ENCODE measurements around the gene NCOA5. TPM values are rescaled to one million over a fixed set of nuclear protein-coding genes. Genes with fewer than 3 reads are reported as not detected.
A peak's percentile ranks its signal among the peaks of the same experiment; 100 is the strongest.

Gene NCOA5
- total and polyA plus RNA-seq, 9 of the 15 experiments (the other 6 are each of a cell fraction or from before 2014, with no cell fraction given), result 3.9 to 22.8 (median 13.8) TPM

DNA sequence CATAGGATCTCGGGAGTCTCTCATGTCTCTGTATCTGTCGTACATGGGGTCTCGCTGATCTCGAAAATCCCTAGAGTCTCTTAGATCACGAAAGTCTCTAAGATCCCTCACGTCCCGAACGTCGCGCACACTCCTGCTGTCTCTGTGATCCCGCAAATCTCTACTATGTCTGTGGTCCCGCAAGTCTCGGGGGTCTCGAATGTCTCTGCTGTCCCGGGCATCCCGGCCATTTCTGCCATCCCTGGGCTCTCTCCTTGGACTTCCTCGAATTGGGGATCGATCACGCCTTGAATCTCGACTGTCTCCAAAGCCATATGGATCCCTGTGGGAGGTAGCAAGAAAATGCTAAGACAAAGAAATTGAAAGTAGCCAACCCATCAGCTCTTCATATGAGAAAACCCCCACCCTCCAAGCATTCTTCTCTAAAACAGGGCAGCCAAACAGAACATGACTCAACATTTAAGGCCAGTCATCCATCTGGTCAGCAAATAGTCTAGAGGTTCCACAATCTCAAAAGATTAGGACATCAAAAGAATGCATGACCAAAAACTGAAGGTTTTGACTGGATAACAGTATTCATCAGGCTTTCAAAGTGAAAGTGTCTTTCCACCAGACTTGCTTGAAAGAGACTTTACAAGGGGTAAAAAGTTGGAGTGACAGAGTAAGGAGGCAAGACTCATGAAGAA, 19.4 kb downstream of the NCOA5 start:
- in situ Hi-C loops (cut with MboI), result no loop called here
- no peaks in the 10 kb centered on the region for H3K4me1 ChIP-seq (replicated peaks in 1 of 2; ENCODE audit: control insufficient read depth in 2 of 2, insufficient read depth in 2 of 2, low read length in 2 of 2)
- CTCF ChIA-PET (ENCODE audit: low intra/inter-chr PET ratio), result no interaction called here
- TF ChIP-seq, protein P1, sequence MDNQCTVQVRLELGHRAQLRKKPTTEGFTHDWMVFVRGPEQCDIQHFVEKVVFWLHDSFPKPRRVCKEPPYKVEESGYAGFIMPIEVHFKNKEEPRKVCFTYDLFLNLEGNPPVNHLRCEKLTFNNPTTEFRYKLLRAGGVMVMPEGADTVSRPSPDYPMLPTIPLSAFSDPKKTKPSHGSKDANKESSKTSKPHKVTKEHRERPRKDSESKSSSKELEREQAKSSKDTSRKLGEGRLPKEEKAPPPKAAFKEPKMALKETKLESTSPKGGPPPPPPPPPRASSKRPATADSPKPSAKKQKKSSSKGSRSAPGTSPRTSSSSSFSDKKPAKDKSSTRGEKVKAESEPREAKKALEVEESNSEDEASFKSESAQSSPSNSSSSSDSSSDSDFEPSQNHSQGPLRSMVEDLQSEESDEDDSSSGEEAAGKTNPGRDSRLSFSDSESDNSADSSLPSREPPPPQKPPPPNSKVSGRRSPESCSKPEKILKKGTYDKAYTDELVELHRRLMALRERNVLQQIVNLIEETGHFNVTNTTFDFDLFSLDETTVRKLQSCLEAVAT (IDR thresholded peaks at IDR 0.05), result no peak
- peak; percentile 12; the same call in 1 of the 2 replicates for TF ChIP-seq NFE2 (IDR thresholded peaks at IDR 0.05; ENCODE audit: low read depth)
- peak; percentile 66 for TF ChIP-seq MAFG (tag; conservative IDR thresholded peaks at IDR 0.05)
- peak; percentile 9; the same call in 1 of the 2 replicates for TF ChIP-seq C11orf30 (IDR thresholded peaks at IDR 0.05; ENCODE audit: low read depth)
- no peak for TF ChIP-seq ZNF23 (CRISPR knock-in tag; IDR thresholded peaks at IDR 0.05)
- TF ChIP-seq ZBTB7A (IDR thresholded peaks at IDR 0.05; ENCODE audit: borderline replicate concordance, control insufficient read depth, low read depth, low read length), result no peak
- peak; percentile 47; the same call in 1 of the 2 replicates for TF ChIP-seq ZNF316 (IDR thresholded peaks at IDR 0.05)
- FAIRE-seq (no peak), ATAC-seq (no peak), DNase-seq (ENCODE audit: extremely low read depth in 1 of 4, low spot score in 3 of 4) (no peak)
- H3K9me1 ChIP-seq (ENCODE audit: control insufficient read depth, insufficient read depth, low read length), result no peaks in the 10 kb centered on the region
- H3K27ac ChIP-seq (ENCODE audit: extremely low read depth, low read depth, low read length), result no peak overlapping the region
- H3K9ac ChIP-seq (ENCODE audit: insufficient read depth in 1 of 2, low read depth in 2 of 2, low read length in 2 of 2), result no peak overlapping the region
- BruUV-seq (replicated peaks), result no TSS peak
- no peaks in the 10 kb centered on the region for H4K20me1 ChIP-seq (replicated peaks; ENCODE audit: control insufficient read depth, insufficient read depth, low read length)
- no peaks in the 10 kb centered on the region for H3K27me3 ChIP-seq (ENCODE audit: control insufficient read depth in 2 of 2, insufficient read depth in 2 of 2, low read length in 2 of 2)
- H2AFZ ChIP-seq (ENCODE audit: low read depth, low read length), result no peak overlapping the region
- 90% methylated on average over 20 of the region's 20 CpGs for WGBS (ENCODE audit: insufficient coverage, low coverage, missing lambda C conversion rate)
- no peak overlapping the region for H3K4me3 ChIP-seq
- POLR2A ChIA-PET, result no interaction called here
- peaks cover 51% of the 10 kb centered on the region; the same call in 2 of the 3 replicates for H3K36me3 ChIP-seq (ENCODE audit: control insufficient read depth, insufficient read depth, low read length)
- no peak overlapping the region for H3K4me2 ChIP-seq (ENCODE audit: insufficient read depth, low read length)
- no peaks in the 10 kb centered on the region for H3K9me3 ChIP-seq (replicated peaks; ENCODE audit: control insufficient read depth, insufficient read depth, low read depth, low read length)
- intact Hi-C loops (cut with micrococcal nuclease), result no loop called here
- no peaks in the 10 kb centered on the region for H3K79me2 ChIP-seq (ENCODE audit: control insufficient read depth, insufficient read depth, low read length)
